ENCODE data around the gene RPL15. TPM values are rescaled to one million over a fixed set of nuclear protein-coding genes. Genes with fewer than 3 reads are reported as not detected.
A peak's percentile ranks its signal among the peaks of the same experiment; 100 is the strongest.

RPL15 gene
- total and polyA plus RNA-seq, 2 donors = 2,735 to 3,715 TPM

- H3K4me1 ChIP-seq (ENCODE audit: insufficient read depth) = no peaks in the 10 kb centered on the region
- DNase-seq (ENCODE audit: extremely low spot score) = no peak
- peak overlapping the region; percentile 10 for H3K27ac ChIP-seq (ENCODE audit: low read depth)
- H3K4me3 ChIP-seq (ENCODE audit: low read depth, low read length) = no peak overlapping the region
- WGBS = 85% methylated on average over 5 of the region's 5 CpGs
- peaks cover 2% of the 10 kb centered on the region for H3K36me3 ChIP-seq (ENCODE audit: insufficient read depth)
These were observed 51.7 kb downstream of the RPL15 start for GRCh38 chr3:23968463-23969184.

GRCh38 chr3:23969393-23969792 lies 52.5 kb downstream of the RPL15 start:
- H3K36me3 ChIP-seq (ENCODE audit: insufficient read depth) = peaks cover 2% of the 10 kb centered on the region
- no peak for DNase-seq (ENCODE audit: extremely low spot score)
- no peak overlapping the region for H3K27ac ChIP-seq (ENCODE audit: low read depth)
- 94% methylated on average over 4 of the region's 4 CpGs for WGBS
- H3K4me3 ChIP-seq (ENCODE audit: low read depth, low read length) = no peak overlapping the region
- H3K4me1 ChIP-seq (ENCODE audit: insufficient read depth) = no peaks in the 10 kb centered on the region

Other genes starting within 250 kb of the RPL15 start
- gene UBE2E1, start 111.2 kb upstream of the RPL15 start, total RNA-seq = 122 TPM
- gene UBE2E1, start 111.2 kb upstream of the RPL15 start, polyA plus RNA-seq = 81.8 TPM
- gene NKIRAS1, start 142 bp upstream of the RPL15 start, total RNA-seq = 17.1 TPM
- 10.5 TPM for gene NKIRAS1, start 142 bp upstream of the RPL15 start, polyA plus RNA-seq
- gene NR1D2, start 28.2 kb downstream of the RPL15 start, total RNA-seq = 64.0 TPM
- 16.6 TPM for gene NR1D2, start 28.2 kb downstream of the RPL15 start, polyA plus RNA-seq

All from urinary bladder (tissue), 4 donors.